ENCODE measurements around the gene EIF5B. TPM values are rescaled to one million over a fixed set of nuclear protein-coding genes. Genes with fewer than 3 reads are reported as not detected.

EIF5B gene
- total and polyA plus RNA-seq, 2 of the 4 experiments (the other 2 are of a cell fraction): 19.7 to 21.8 TPM

GRCh38 chr2:99356853-99357252 is 19.7 kb downstream of the EIF5B start:
- in situ Hi-C loops (cut with MboI; ENCODE audit: low sequenced_read_pairs) (no loop called here), intact Hi-C loops (cut with micrococcal nuclease) (no loop called here), dilution Hi-C loops (cut with HindIII; ENCODE audit: low sequenced_read_pairs, unreplicated experiment) (no loop called here)
- Histone ChIP-seq H3K56ac (ENCODE audit: extremely low read depth, insufficient read depth, low read length) (no peak overlapping the region), H3K9ac (ENCODE audit: low read depth, low read length) (no peak overlapping the region), H2BK15ac (ENCODE audit: low read depth, low read length) (no peak overlapping the region), H3K4me1 (ENCODE audit: control insufficient read depth, insufficient read depth, low read length) (peaks cover 4% of the 10 kb centered on the region; the same call in 1 of the 2 replicates), H3K14ac (replicated peaks; ENCODE audit: low read depth, low read length) (no peak overlapping the region), H4K91ac (ENCODE audit: insufficient read depth, low read depth, low read length) (no peak overlapping the region), H2BK5ac (ENCODE audit: low read depth, low read length, poor library complexity, severe bottlenecking) (no peak overlapping the region), H4K20me1 (ENCODE audit: insufficient read depth, low read length) (peaks cover 18% of the 10 kb centered on the region), H2AFZ (replicated peaks; ENCODE audit: low read length, poor library complexity) (no peak overlapping the region), H2BK20ac (ENCODE audit: low read depth, low read length) (no peak overlapping the region), H4K5ac (ENCODE audit: low read depth, low read length) (no peak overlapping the region), H3K9me1 (ENCODE audit: insufficient read depth, low read length) (no peaks in the 10 kb centered on the region), H2BK120ac (ENCODE audit: low read depth, low read length) (no peak overlapping the region), H3K27me3 (ENCODE audit: control insufficient read depth, insufficient read depth, low read length) (no peaks in the 10 kb centered on the region), H3K36me3 (ENCODE audit: control insufficient read depth, insufficient read depth, low read length) (no peaks in the 10 kb centered on the region), H3K9me3 (ENCODE audit: control insufficient read depth, insufficient read depth, low read length) (no peaks in the 10 kb centered on the region), H3K4ac (ENCODE audit: low read depth, low read length) (no peak overlapping the region), H2AK9ac (replicated peaks; ENCODE audit: low read depth, low read length, poor library complexity) (no peak overlapping the region), H3K4me2 (ENCODE audit: low read depth, low read length) (no peak overlapping the region), H3K79me1 (ENCODE audit: low read depth in 1 of 2, low read length in 2 of 2) (peaks cover 26 to 46% of the 10 kb centered on the region in 2 experiments), H3K4me3 (ENCODE audit: insufficient read depth, low read depth, low read length) (no peak overlapping the region), H2AK5ac (ENCODE audit: low read depth, low read length) (no peak overlapping the region), H3K23ac (ENCODE audit: low read depth, low read length) (no peak overlapping the region), H3K18ac (ENCODE audit: low read depth, low read length) (no peak overlapping the region), H3K27ac (ENCODE audit: insufficient read depth, low read length) (no peak overlapping the region), H4K8ac (ENCODE audit: low read depth in 2 of 2, low read length in 2 of 2) (no peak overlapping the region)
- ChIA-PET CTCF (interaction anchor here (0.9 kb wide), 1 partner anchor 20 kb away, joined by 3 read pairs; the partner anchor contains the start of gene TXNDC9), POLR2A (ENCODE audit: unreplicated experiment) (no interaction called here)
- TF ChIP-seq RCOR1 (IDR thresholded peaks at IDR 0.05; ENCODE audit: insufficient replicate concordance, low read length): no peak
- TF ChIP-seq MXI1 (IDR thresholded peaks at IDR 0.05; ENCODE audit: borderline replicate concordance, low read depth, low read length): no peak
- TF ChIP-seq ELK1 (IDR thresholded peaks at IDR 0.05; ENCODE audit: borderline replicate concordance, low read depth, low read length): no peak
- TF ChIP-seq RAD21 (IDR thresholded peaks at IDR 0.05; ENCODE audit: low read length): no peak
- no peak for TF ChIP-seq SMC3 (IDR thresholded peaks at IDR 0.05; ENCODE audit: low read depth, low read length)
- no peak for TF ChIP-seq RFX5 (IDR thresholded peaks at IDR 0.05; ENCODE audit: low read depth, low read length)
- TF ChIP-seq NFE2L2 (IDR thresholded peaks at IDR 0.05; ENCODE audit: low read depth, low read length): no peak
- no peak for TF ChIP-seq USF2 (IDR thresholded peaks at IDR 0.05; ENCODE audit: low read depth, low read length)
- no peak for TF ChIP-seq CTCF (conservative IDR thresholded peaks at IDR 0.05; ENCODE audit: low read depth, low read length)
- TF ChIP-seq CEBPB (IDR thresholded peaks at IDR 0.05; ENCODE audit: low read depth, low read length): no peak
- no peak for TF ChIP-seq MAFK (IDR thresholded peaks at IDR 0.05; ENCODE audit: low read depth, low read length)
- no peak for TF ChIP-seq POLR2A (IDR thresholded peaks at IDR 0.05; ENCODE audit: low read depth, low read length)
- no peak for TF ChIP-seq MAZ (IDR thresholded peaks at IDR 0.05; ENCODE audit: borderline replicate concordance, low read depth, low read length)
- no peak for TF ChIP-seq BHLHE40 (IDR thresholded peaks at IDR 0.05; ENCODE audit: low read depth, low read length)
- TF ChIP-seq CHD1 (IDR thresholded peaks at IDR 0.05; ENCODE audit: low read depth, low read length): no peak
- no peak for TF ChIP-seq FOS (IDR thresholded peaks at IDR 0.05; ENCODE audit: low read depth, low read length)
- ATAC-seq (ENCODE audit: low read depth) (no peak), DNase-seq (no peak)
- BruUV-seq (replicated peaks): no TSS peak
